ENCODE results near the gene COPG1. TPM values are rescaled to one million over a fixed set of nuclear protein-coding genes. Genes with fewer than 3 reads are reported as not detected.

The COPG1 gene
- total and polyA plus RNA-seq, 2 of the 13 experiments (the other 11 are each of a cell fraction or from before 2014, with no cell fraction given), result 98.6 to 166 TPM

DNA sequence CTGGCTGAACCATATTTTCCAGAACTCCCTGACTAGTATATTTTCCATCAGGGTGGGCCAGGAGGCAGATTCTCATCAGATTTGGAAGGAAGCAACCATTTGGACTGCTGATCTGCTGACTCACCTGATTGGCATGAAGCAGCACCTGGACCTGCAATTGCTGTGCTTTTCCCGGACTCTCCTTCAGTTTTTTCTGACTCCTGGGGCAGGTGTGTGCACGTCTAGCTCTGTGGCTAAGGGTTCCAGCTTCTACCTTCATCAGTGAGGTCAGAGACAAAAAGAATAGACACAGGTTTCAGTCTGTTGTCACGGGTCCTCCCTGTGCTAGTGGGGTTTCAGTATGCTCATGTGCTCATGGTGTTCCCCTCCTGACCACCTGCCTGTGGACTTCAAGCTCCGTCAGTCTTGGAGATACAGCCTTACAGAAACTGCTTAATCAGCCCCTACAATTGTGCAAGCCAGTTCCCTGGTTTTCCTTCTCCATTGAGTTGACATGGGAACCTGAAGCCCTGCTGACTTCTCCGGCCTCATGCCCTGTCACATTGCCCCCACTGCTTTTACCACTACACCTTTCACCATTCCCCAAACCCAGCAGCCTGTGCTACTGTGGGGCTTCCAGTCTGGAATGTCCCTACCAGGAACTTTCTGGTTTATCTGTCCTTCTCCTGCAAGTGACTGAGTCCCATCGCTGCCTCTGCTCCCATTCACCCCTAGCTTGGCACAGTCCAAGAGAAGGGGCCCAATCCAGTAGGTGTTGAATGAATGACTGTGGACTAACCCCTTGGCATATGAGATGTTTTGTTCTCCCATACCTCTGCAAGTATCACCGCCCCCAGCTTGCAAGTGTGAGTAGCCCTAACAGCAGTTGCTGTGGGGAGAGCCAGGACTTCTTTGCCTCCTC lies 61.0 kb downstream of the COPG1 start:
- H4K20me1 ChIP-seq (ENCODE audit: insufficient read depth, low read length), result peaks cover 8% of the 10 kb centered on the region; the same call in 1 of the 2 replicates
- 44% methylated on average over 5 of the region's 7 CpGs for whole genome bisulfite sequencing (ENCODE audit: low lambda C conversion rate)
- peaks cover 2% of the 10 kb centered on the region for H3K79me2 ChIP-seq (ENCODE audit: insufficient read depth, low read length)
- peaks cover 0 to 7% of the 10 kb centered on the region in 2 experiments; a peak in 2 of 5 replicates for H3K36me3 ChIP-seq (replicated peaks in 1 of 2; ENCODE audit: control insufficient read depth in 1 of 2, insufficient read depth in 2 of 2, low read length in 2 of 2)
- in situ Hi-C loops (cut with HindIII; ENCODE audit: extremely low pct_ligation_motif_present, low pct_unique_long_range_greater_than_20kb), result no loop called here
- no TSS peak for BruUV-seq (replicated peaks)
- H3K4me2 ChIP-seq (ENCODE audit: low read depth, low read length), result no peak overlapping the region
- no peak overlapping the region for H3K27ac ChIP-seq (ENCODE audit: extremely low read length, insufficient read depth, low read length)
- FAIRE-seq, result no peak
- no peak overlapping the region for H2AFZ ChIP-seq (ENCODE audit: low read length)
- H3K4me1 ChIP-seq (ENCODE audit: insufficient read depth, low read length), result peaks cover 45% of the 10 kb centered on the region
- ChIA-PET CTCF (ENCODE audit: low intra/inter-chr PET ratio, low total read pairs) (no interaction called here), POLR2A (interaction anchor here (0.6 kb wide), 1 partner anchor 31 kb away, joined by 3 read pairs; the partner anchor contains the start of gene HMCES)
- intact Hi-C loops (cut with micrococcal nuclease; ENCODE audit: unreplicated experiment), result no loop called here
- no peaks in the 10 kb centered on the region for H3K9me3 ChIP-seq (ENCODE audit: low read length)
- H3K4me3 ChIP-seq (replicated peaks in 1 of 3; ENCODE audit: insufficient read depth in 1 of 3, low read depth in 2 of 3, low read length in 3 of 3), result no peak overlapping the region
- peak; percentile 36 for DNase-seq (ENCODE audit: low spot score)
- no peak overlapping the region for H3K9ac ChIP-seq (ENCODE audit: insufficient read depth, low read depth, low read length)
- no peaks in the 10 kb centered on the region for H3K27me3 ChIP-seq (ENCODE audit: control insufficient read depth in 1 of 2, insufficient read depth in 2 of 2, low read length in 2 of 2)
- ATAC-seq, result no peak
- TF ChIP-seq PHF5A (CRISPR knock-in tag; IDR thresholded peaks at IDR 0.05; ENCODE audit: low read depth, unreplicated experiment), result no peak
- TF ChIP-seq SMYD3 (CRISPR knock-in tag; IDR thresholded peaks at IDR 0.05), result no peak
- TF ChIP-seq NFATC3 (CRISPR knock-in tag; IDR thresholded peaks at IDR 0.05), result no peak
- TF ChIP-seq, protein P1, sequence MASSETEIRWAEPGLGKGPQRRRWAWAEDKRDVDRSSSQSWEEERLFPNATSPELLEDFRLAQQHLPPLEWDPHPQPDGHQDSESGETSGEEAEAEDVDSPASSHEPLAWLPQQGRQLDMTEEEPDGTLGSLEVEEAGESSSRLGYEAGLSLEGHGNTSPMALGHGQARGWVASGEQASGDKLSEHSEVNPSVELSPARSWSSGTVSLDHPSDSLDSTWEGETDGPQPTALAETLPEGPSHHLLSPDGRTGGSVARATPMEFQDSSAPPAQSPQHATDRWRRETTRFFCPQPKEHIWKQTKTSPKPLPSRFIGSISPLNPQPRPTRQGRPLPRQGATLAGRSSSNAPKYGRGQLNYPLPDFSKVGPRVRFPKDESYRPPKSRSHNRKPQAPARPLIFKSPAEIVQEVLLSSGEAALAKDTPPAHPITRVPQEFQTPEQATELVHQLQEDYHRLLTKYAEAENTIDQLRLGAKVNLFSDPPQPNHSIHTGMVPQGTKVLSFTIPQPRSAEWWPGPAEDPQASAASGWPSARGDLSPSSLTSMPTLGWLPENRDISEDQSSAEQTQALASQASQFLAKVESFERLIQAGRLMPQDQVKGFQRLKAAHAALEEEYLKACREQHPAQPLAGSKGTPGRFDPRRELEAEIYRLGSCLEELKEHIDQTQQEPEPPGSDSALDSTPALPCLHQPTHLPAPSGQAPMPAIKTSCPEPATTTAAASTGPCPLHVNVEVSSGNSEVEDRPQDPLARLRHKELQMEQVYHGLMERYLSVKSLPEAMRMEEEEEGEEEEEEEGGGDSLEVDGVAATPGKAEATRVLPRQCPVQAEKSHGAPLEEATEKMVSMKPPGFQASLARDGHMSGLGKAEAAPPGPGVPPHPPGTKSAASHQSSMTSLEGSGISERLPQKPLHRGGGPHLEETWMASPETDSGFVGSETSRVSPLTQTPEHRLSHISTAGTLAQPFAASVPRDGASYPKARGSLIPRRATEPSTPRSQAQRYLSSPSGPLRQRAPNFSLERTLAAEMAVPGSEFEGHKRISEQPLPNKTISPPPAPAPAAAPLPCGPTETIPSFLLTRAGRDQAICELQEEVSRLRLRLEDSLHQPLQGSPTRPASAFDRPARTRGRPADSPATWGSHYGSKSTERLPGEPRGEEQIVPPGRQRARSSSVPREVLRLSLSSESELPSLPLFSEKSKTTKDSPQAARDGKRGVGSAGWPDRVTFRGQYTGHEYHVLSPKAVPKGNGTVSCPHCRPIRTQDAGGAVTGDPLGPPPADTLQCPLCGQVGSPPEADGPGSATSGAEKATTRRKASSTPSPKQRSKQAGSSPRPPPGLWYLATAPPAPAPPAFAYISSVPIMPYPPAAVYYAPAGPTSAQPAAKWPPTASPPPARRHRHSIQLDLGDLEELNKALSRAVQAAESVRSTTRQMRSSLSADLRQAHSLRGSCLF (CRISPR knock-in tag; IDR thresholded peaks at IDR 0.05; ENCODE audit: borderline replicate concordance), result no peak
- no peak for TF ChIP-seq ASH2L (IDR thresholded peaks at IDR 0.05; ENCODE audit: insufficient read length, low read depth, low read length)
- TF ChIP-seq, protein P2, sequence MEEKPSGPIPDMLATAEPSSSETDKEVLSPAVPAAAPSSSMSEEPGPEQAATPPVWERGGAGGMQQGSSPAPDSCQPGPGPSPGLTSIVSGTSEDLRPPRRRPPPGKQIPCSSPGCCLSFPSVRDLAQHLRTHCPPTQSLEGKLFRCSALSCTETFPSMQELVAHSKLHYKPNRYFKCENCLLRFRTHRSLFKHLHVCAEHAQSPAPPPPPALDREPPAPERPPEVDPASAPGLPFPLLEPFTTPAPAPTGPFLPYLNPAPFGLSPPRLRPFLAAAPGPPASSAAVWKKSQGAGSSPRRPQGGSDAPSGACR (CRISPR knock-in tag; IDR thresholded peaks at IDR 0.05), result no peak
- TF ChIP-seq ZMYM4 (CRISPR knock-in tag; IDR thresholded peaks at IDR 0.05), result no peak
- peak; percentile 37 to 49; a peak in 3 of 4 replicates for TF ChIP-seq MAFK (conservative IDR thresholded peaks at IDR 0.05 in 1 of 2, IDR thresholded peaks at IDR 0.05 in 1 of 2; ENCODE audit: low read length in 2 of 2)
- TF ChIP-seq MBD4 (IDR thresholded peaks at IDR 0.05; ENCODE audit: borderline replicate concordance, low read length), result no peak
- TF ChIP-seq TOPORS (CRISPR knock-in tag; IDR thresholded peaks at IDR 0.05), result no peak
- no peak for TF ChIP-seq MLLT10 (CRISPR knock-in tag; IDR thresholded peaks at IDR 0.05)
- no peak for TF ChIP-seq ZNF326 (CRISPR knock-in tag; IDR thresholded peaks at IDR 0.05; ENCODE audit: borderline replicate concordance)
- TF ChIP-seq, protein P3, sequence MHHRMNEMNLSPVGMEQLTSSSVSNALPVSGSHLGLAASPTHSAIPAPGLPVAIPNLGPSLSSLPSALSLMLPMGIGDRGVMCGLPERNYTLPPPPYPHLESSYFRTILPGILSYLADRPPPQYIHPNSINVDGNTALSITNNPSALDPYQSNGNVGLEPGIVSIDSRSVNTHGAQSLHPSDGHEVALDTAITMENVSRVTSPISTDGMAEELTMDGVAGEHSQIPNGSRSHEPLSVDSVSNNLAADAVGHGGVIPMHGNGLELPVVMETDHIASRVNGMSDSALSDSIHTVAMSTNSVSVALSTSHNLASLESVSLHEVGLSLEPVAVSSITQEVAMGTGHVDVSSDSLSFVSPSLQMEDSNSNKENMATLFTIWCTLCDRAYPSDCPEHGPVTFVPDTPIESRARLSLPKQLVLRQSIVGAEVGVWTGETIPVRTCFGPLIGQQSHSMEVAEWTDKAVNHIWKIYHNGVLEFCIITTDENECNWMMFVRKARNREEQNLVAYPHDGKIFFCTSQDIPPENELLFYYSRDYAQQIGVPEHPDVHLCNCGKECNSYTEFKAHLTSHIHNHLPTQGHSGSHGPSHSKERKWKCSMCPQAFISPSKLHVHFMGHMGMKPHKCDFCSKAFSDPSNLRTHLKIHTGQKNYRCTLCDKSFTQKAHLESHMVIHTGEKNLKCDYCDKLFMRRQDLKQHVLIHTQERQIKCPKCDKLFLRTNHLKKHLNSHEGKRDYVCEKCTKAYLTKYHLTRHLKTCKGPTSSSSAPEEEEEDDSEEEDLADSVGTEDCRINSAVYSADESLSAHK (CRISPR knock-in tag; IDR thresholded peaks at IDR 0.05; ENCODE audit: borderline replicate concordance), result no peak
- TF ChIP-seq ZNF816 (CRISPR knock-in tag; IDR thresholded peaks at IDR 0.05; ENCODE audit: borderline replicate concordance), result no peak
- no peak for TF ChIP-seq SALL2 (CRISPR knock-in tag; IDR thresholded peaks at IDR 0.05)
